ENCODE measurements around the gene IGFL1.
"Not testable (repeated sequence)": the region's sequence is repeated elsewhere in the genome, so short reads cannot be mapped to it uniquely, and the experiment has no call there.

IGFL1 gene

GRCh38 chr19:46271481-46272197, 42.1 kb downstream of the IGFL1 start:
- no peak for DNase-seq

DNA sequence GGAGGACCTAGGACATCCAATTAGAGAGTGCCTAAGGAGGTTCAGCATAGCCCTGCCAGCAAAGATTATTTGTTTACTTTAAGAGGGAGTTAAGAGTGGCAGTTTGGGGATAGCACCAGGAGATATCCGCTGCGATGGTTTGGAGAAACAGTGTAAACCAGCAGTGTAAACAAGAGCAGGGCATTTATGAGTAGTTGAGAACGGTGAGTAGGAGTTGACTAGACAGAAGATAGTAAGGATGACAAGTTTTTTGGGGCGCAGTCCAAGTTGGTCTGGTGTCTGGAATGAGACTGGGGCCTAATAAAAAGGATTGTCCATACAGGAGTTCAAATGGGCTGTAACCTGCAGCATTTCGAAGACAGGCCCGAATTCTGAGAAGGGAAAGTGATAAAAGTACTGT, 44.4 kb downstream of the IGFL1 start:
- DNase-seq = not testable (repeated sequence)

DNA sequence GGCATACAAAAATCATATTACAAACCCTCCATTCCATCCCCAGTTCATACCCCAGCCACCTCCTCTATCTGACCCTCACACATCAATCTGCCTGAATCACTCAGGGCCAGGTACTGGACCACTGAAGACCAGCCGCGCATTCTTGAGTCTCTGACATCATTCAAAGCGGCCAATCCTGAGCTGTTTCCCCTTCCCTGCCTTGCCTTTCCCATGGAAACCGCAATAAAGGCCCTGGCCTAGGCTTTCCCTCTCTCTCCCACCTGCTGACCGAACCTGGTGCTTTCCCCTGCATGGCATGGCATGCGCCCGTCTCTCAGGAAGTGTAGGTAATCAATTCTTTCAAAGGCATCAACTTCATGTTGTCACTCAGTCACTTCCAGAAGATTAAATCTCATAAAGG, 49.6 kb downstream of the IGFL1 start:
- no peak for DNase-seq
